RCC 7860 (cell line): ENCODE data around the gene TPD52L1.

Source experiments
- DNase-seq: peaks from one replicate; pipeline ENCODE4 v3.0.0-alpha.2; 2015; ENCODE audit warnings: low spot score
- FAIRE-seq: peaks from 2 replicates; lab custom pipeline; 2012; peaks lifted over from hg19 to GRCh38; lab: Jason Lieb, UNC

The TPD52L1 gene

DNA sequence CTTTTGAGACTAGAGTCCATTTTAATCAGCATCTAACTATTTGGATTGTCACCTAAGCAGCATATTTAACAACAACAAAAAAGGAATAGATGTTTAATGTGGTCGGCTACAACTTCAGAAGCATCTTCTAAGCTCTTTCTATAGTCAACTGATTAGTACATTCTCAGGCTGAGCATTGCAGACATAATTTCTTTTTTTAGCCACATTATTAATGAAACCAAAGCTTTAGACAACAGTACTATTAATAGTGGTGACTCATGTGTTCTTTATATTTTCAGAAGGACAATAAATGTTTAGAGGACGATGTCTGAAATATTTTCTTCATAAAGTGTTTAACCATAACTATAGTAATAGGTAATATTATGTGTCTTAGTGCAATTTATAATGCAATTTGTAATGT is 52.4 kb downstream of the TPD52L1 start:
- FAIRE-seq, result peak; percentile 27
- DNase-seq, result no peak

DNA sequence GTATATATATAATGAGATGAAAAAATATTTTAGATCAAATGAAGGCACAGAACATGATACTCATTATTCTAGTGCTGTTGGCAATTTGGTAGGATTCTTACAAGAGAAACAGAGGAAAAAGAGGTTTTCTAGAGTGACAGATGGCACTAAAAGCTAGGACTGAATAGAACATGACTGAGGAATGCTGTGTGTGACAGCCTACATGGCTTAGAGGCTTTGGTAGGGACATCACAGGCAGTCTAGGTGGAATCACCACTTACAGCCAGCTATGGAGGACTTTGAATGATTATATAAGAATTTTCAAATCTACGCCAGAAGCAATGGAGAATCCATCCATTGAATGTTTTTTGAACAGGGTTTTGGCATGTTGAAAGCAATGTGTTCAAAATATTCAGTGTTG is 52.8 kb downstream of the TPD52L1 start:
- DNase-seq (no peak), FAIRE-seq (no peak)

DNA sequence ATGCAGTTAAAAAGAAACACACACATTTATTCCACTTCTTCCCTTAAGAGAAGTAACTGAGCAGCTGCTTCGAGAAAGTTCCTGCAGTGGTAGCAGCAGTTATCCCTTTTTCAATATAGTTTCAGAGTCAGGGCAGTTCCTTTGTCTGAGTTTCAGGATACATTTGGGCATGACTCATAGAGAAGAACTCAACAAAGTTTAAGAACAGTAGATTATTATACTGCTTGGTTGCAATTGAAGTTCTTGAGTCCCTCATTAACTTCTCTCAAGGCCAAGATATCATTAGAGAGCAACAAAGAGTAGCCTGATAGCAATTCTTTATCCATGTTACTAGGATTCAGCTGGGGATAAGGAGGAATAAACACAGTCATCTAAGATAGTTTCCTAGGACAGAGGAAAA is 54.4 kb downstream of the TPD52L1 start:
- FAIRE-seq (no peak), DNase-seq (no peak)

DNA sequence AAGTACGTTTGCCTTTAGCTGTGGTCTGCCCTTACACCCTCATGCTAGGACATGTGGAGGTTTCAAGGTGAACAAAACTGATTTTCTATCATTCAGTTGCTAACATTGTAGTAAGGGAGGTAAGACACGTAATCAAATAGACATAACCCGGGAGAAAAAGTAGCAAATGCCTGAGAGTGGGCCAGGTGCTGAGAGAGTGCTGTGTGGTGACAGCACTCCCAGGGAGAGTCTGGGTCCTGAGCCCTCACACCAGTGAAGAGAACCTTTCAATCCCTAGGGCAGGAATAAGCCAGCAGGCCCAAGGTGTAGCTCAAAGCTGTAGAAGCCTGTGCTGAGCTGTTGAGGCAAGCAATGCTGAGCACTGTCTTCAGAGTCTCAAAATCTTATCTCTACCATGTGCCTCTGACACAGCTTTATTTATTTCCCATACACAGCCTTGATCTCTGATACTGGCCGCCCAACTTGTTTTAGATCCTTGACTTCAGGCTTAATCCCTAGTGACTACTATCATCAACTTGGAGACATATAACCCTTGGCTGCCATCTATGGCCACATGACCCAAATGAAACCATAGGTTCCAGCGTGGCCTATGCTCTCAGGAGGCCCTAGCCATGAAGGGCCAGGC is 55.2 kb downstream of the TPD52L1 start:
- DNase-seq (no peak), FAIRE-seq (no peak)

DNA sequence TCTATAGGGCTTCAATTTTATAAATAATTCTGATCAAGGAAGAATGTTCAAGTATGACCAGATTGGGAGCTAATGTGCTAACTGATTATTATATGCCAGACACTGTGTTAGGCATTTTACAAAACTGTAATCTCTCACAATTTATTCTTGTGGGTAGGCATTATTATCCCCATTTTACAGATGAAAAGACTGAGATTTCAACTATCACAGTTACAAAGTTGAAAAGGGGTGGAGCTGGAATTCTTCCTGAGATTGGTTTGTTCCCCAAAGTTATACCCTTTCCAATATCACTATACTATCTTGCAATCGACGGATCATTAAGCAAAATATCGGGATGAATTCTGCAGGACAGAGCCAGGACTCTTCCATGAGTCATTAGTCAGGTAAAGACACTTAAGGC is 57.1 kb downstream of the TPD52L1 start:
- DNase-seq, result no peak
- no peak for FAIRE-seq

DNA sequence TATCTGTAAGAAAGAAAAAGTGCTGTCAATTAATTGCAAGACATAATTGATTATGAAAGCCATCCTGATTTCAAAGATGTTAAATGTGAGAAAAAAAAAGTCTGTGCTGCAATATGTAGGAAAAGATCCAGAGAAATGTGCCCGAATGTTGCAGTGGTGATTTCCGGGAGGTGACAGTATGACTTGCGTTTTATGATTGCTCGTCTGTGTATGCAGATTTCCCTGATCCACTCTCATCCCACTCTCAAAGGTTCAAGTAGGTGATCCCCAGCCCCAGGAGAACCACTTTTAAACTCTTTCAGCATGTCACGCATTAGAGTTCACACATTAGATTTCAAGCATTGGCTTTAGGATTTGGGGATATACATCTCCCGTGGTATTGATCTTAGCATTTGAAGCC is 57.8 kb downstream of the TPD52L1 start:
- FAIRE-seq (no peak), DNase-seq (no peak)

DNA sequence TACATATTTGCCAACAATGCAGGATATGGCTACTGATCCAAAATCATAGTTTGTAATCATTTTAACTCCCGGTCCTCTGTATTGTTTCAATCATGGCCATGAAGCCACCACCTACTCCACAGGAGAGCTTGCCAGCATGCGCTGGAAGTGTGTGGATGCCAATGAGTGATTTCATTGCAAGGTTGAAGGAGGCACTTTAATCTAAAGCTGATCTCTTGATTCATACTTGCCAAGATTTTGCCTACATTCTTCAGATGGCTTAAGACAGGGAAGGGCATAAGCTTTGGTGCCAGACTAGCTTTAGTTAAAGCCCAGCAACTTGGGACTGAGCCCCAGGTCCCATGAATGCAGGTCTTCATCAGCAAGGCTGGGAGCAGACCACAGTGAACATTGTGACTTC is 58.8 kb downstream of the TPD52L1 start:
- DNase-seq, result no peak
- no peak for FAIRE-seq

DNA sequence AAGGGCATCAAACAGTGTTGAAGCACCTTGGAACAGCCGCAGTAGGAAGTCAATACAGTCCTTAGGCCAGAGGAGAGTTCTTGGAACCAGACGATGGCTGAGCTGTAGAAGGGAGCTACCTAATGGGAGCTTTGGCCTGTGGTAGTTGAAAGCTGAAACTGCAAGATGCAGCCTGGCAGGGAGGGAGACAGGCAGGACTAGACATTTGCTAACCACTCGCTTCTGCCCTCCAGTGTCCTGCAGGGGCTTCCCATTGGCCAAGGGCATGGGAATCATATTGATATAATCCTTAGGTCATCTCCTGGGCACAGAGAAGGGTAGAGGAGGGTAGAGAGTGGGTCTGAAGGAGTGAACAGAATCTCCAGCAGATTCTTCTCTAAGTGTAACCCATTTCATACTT is 60.4 kb downstream of the TPD52L1 start:
- no peak for DNase-seq

DNA sequence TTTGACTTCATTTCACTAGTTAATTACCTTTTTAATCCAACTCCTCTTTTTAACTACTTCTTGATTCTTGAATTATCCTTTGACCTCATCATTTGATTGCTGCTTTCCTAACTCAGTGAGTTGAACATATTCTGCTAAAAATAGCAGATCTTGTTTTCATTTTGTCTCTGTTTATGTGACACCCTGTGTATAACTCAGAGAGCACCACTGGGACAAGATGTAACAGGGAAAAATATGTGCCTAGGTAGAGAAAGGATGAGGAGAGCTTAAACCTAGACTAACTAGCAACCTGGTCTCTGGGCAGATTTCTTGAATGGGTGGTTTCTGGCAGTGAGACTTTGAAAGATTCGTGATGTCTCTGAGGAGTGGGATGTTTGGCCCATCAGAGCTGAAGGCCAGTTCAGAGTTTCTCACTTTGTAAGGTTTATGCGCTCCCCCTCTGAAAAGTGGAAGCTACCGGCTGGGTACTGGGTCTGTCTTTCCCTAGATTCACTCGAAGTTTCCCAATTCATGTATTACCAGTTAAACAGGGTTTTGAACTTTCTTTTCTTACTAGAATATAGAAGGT is 61.8 kb downstream of the TPD52L1 start:
- DNase-seq (no peak), FAIRE-seq (no peak)

More for the DNA sequence above, 60.4 kb downstream of the TPD52L1 start:
- no peak for FAIRE-seq

DNA sequence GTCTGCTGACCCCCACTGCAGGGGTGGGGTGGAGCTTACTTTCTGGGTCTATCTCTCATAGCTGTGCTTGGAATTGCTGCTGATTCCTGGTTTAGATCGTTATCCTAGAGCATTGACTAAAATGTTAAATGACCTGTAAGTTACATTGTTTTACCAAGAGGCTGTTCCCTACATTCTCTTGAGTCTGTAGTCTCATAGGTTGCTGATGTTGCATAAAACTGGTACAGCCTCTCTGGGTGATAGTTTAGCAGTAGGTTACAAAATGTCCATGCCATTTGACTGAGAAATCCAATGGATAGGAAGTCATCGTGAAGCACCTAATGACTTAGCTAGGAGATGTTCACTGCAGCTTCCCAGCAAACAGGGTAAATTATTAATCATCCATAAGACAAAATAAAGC is 62.4 kb downstream of the TPD52L1 start:
- DNase-seq (no peak), FAIRE-seq (no peak)

DNA sequence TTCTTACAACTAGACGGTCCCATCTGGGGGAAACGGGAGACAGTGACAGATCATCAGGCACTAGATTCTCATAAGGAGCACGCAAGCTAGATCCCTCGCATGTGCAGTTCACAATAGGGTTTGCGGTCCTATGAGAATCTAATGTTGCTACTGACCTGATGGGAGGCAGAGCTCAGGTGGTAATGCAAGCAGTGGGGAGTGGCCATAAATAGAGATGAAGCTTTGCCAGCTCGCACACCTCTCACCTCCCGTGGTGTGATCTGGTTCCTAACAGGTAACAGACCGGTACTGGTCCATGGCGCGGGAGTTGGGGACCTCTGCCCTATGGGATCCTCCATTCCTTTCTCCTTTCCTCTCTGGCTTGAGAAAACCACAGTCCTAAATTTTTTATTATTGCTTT is 63.8 kb downstream of the TPD52L1 start:
- no peak for FAIRE-seq
- no peak for DNase-seq

DNA sequence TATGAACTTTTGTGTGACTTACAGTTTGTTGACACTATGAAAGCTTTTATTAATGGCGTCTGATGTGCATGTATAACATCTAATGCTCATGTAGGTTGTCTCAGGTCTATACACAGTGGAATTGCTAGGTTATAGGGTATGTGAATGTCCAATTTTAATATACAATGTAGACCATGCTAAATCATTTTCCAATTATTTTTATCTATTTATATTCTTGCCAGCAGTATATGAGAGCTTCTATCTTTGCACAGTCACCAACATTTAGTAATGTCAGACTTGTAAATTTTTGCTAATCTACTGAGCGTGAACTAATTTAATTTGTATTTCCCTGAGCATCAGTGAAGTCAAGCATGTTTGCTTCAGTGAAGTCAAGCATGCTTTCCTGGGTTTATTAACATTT is 64.4 kb downstream of the TPD52L1 start:
- FAIRE-seq (no peak), DNase-seq (no peak)

DNA sequence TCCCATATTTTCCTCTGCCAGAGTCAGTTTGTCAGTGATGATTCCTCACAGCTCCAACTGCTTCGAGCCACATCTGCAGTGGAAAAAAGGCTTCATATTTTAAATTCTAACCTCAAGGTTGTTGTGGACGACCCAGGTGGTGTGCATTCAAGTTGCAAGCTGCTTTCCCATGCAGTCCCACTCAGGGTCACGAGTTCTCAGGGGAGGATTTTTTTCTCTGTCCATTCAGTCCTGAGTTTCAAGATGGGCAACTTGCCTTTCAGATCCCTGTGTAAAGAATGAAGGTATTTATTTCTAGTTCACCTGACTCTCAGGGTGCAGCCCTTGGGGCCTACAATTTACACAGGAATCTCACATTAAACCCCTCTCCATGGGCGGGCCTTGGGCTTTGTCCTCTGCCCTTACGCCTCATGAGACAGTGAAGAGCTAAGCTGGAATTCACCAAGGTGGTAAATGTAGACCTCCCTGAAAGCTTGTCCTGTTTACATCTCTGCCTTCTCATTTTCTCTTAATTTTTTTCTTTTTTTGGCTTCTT is 65.9 kb downstream of the TPD52L1 start:
- DNase-seq, result no peak

DNA sequence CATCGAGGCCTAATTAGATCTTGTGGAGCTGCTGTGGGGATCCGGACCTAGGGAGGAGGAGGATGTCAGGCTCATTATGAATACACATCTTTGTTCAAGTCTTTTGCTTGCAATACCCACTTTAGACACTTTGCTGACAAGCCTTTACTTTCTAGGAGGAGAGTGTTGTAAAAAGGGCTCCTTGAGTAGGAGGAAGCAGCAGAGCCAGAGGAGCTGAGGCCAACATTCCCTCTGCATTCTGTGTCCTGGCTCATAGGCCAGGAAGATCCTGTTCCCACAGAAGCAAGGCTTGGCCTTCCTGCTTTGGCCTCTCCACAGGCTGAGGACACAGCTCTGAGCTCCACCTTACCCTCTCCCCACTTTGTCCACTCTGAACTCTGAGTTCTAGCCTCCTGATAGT is 67.1 kb downstream of the TPD52L1 start:
- FAIRE-seq (no peak), DNase-seq (no peak)

More for the DNA sequence above, 65.9 kb downstream of the TPD52L1 start:
- no peak for FAIRE-seq

DNA sequence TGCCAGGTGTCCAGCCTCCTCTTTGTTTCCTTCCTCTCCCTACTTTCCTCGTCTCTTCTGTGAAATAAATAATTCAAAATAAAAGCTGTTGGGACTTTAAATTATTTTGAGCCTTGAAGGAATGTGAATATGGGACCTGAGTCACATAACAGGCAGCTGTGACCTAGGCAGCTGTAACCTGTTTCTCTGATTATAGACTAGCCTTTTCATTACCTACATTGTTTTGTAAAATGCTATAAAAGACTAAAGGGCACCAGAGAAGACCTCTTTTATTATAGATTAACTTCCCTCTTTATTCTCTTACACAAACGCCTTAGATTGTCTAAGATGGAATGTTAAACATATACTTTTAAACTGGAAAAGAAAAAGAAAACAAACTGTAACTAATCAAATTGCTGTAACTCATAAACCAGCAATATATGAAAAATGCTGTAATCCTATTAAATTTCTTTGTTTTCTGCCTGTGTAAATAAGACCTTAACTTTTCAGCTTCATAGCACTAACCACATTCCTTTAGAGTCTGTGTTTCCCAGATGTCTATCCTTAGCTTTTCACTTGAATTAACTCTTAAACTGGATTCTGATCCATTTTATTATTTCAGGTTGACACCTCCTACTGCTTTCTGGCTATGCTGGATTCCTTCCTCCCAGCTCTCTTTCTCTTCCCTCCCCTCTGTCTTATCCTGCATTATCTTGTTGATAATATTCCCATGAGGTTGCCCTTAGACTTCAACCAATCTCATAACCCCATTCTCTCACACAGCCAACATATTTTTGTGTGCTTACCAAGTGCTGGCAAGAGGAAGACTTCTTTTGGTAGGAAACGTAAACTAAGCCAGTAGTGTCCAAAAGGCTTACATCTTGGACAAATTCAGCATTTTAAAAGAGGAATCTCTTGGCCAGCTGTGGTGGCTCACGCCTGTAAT is 69.2 kb downstream of the TPD52L1 start:
- FAIRE-seq (no peak), DNase-seq (no peak)

DNA sequence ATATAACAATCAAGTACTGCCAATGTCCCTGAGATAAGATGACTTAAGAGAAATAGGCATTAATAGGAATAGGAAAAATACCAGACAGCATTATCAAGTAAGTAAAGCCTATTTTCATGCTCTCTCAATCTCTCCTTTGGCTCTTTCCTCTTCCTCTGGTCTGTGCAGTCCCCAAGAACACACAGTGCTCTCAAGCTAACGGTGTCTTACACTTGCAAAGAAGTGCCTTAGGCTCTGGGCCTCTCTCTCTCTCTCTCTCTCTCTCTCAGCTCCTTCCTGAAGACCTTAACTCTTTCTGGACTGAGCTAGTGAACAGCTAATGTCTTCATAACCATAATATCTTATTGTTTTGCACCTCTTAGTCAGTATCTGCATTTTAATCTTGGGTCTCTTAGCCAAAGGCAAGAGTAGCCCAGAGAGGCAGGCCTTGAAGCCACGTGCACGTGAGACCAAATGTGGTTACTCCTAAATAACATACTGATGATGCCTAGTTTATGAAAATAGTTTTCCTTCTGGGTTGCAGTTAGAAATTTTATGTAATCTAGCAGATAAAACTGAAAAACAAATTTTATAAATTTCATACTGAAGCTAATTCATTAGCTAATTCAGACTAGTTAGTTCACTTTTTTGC is 70.8 kb downstream of the TPD52L1 start:
- FAIRE-seq (no peak), DNase-seq (no peak)

DNA sequence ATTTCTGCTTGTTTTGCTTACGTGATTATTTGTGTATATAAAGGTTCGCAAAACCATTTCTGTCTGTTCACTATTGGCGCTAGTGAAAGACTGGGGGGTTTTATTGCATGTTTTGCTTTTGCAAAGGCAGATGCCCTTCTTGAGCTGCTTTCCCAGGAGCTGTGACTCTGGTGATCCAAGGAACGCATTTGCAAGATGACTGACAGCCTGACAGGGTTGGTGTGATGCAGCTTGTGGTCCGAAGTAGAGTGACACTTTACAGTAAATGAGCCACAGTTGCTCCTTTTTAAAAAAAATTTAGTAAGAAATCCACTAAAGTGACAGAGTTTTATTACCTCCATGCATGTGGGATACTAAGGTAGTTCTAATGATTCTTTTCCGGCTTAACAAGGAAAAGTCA is 73.7 kb downstream of the TPD52L1 start:
- FAIRE-seq (no peak), DNase-seq (no peak)

DNA sequence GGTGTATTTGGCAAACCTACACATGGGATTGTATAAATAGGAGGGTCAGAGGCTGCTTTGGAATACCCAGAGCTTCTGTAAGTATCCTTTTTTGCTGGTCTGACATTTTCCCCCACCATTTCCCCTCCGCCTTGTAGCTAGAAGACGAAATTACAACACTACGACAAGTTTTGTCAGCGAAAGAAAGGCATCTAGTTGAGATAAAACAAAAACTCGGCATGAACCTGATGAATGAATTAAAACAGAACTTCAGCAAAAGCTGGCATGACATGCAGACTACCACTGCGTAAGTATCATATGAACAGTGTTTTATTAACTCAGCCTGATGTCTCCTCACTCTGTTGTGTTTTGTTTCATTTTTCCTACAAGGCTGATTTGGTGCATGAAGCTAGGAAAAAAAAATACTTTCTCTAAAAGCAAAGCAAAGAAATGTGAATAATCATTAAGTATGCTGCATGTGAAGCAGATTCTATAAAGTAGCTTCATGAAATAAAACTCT is 75.5 kb downstream of the TPD52L1 start:
- FAIRE-seq (no peak), DNase-seq (no peak)

DNA sequence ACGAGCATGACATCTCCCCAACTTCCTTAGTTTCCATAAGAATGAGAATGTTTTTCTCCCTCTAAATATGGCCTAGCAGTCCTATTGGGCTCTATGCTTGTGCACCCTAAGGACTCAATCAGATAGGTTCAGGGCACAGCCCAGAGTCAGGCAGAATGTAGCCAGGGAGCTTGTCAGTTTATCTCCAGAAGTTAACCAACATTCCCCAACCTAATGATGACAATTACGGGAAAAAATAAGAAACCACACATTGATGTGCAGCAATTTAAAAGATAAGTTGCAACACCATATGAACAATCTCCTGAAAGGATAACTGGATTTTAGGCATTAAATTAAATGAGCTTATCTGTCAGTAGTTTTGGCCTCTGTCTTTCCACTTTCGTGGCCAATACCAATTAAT is 77.1 kb downstream of the TPD52L1 start:
- FAIRE-seq (no peak), DNase-seq (no peak)

DNA sequence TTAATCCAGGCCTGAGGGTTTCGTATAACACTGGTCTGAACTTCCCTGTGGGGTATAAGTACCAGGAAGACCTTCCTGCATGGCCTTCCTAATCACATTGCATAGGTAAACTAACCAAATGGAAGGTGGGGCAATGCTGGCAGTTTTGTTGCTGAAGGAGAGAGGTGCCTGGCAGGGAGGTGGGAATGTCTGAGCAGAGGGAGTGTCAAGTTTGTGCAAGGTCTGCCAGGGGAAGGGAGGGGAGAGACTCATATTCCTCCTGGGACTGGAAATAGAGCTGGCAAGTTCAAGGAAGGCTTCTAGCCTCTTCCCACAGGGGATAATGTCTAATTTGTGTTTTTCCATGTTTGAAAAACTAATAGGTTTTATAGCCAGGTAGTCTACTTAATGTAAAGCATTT is 77.6 kb downstream of the TPD52L1 start:
- FAIRE-seq (no peak), DNase-seq (no peak)
